PFSK-1 (cell line): Measurements from ENCODE around the gene IZUMO3.

Experiments
- FOXP2 ChIP-seq: optimal IDR thresholded peaks from 2 replicates; pipeline ENCODE3; 2011; ENCODE audit warnings: borderline replicate concordance, control low read depth, inconsistent platforms; ENCODE audit not compliant: insufficient read depth; ENCODE audit errors: extremely low read length, extremely low read depth
- POLR2AphosphoS5 ChIP-seq: IDR thresholded peaks from 2 replicates; pipeline ENCODE4 v1.6.1; 2012; ENCODE audit warnings: low read depth, mild to moderate bottlenecking, control low read depth, low read length, moderate library complexity
- SIN3A ChIP-seq: IDR thresholded peaks from 2 replicates; pipeline ENCODE4 v1.6.1; 2012; ENCODE audit warnings: mild to moderate bottlenecking, low read length, moderate library complexity, borderline replicate concordance; ENCODE audit not compliant: insufficient read depth
- TAF1 ChIP-seq: IDR thresholded peaks from 2 replicates; pipeline ENCODE4 v1.6.1; 2012; ENCODE audit warnings: low read length, control low read depth, borderline replicate concordance; ENCODE audit not compliant: insufficient read depth
- TF ChIP-seq, protein P1 (sequence below), 2 experiments: IDR thresholded peaks; 2 replicates each; pipeline versions ENCODE4 v1.6.1 to v1.8.0; 2011 to 2012; ENCODE audit warnings: low read depth in 2 of 2, low read length in 2 of 2, control low read depth in 1 of 2, inconsistent platforms in 1 of 2, mild to moderate bottlenecking in 1 of 2, moderate library complexity in 1 of 2; ENCODE audit not compliant: insufficient read depth in 1 of 2

Gene IZUMO3

DNA sequence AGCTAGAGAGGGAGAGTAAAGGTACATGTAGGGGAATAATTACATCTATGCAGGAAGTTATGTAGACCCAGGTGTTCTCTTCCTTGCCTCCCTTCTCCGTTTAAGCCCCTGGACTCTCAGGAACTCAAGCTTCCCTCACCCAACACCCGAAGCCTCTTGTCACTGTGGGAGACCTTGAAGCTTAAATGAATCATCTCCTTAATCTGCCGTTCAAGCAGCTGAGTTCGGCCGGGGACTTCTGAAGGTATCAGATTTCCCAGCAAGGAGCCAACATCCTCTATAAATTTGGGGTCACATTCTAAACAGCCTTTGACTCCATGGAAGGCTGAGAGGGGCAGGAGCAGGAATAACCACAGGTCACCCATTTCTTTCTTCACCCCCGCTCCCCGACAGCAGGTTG, 412 bp downstream of the IZUMO3 start:
- TF ChIP-seq SIN3A (no peak), TAF1 (no peak), FOXP2 (no peak), POLR2AphosphoS5 (no peak)
- TF ChIP-seq, protein P1, sequence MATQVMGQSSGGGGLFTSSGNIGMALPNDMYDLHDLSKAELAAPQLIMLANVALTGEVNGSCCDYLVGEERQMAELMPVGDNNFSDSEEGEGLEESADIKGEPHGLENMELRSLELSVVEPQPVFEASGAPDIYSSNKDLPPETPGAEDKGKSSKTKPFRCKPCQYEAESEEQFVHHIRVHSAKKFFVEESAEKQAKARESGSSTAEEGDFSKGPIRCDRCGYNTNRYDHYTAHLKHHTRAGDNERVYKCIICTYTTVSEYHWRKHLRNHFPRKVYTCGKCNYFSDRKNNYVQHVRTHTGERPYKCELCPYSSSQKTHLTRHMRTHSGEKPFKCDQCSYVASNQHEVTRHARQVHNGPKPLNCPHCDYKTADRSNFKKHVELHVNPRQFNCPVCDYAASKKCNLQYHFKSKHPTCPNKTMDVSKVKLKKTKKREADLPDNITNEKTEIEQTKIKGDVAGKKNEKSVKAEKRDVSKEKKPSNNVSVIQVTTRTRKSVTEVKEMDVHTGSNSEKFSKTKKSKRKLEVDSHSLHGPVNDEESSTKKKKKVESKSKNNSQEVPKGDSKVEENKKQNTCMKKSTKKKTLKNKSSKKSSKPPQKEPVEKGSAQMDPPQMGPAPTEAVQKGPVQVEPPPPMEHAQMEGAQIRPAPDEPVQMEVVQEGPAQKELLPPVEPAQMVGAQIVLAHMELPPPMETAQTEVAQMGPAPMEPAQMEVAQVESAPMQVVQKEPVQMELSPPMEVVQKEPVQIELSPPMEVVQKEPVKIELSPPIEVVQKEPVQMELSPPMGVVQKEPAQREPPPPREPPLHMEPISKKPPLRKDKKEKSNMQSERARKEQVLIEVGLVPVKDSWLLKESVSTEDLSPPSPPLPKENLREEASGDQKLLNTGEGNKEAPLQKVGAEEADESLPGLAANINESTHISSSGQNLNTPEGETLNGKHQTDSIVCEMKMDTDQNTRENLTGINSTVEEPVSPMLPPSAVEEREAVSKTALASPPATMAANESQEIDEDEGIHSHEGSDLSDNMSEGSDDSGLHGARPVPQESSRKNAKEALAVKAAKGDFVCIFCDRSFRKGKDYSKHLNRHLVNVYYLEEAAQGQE (IDR thresholded peaks at IDR 0.05; ENCODE audit: insufficient read depth in 1 of 2, low read depth in 2 of 2, low read length in 2 of 2) = no peak

DNA sequence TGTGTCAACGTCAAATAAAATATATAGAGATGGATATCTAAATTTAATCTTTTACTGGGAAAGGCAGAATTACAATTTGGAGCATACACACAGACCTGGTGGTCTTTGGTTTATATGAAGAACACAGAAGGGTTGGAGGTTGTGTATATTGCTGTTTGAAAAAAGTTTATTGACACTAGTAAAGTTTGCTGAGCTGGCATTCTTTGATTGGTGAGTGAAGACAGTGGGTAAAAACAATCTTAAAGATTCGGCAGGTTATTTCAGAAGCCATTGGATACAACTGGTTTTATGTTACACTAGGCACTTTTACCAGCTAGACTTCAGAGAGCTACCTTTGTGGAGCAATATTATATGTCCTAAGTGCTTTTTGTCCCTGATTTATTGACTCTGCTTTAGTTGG, 27.2 kb downstream of the IZUMO3 start:
- TF ChIP-seq, protein P1 (IDR thresholded peaks at IDR 0.05; ENCODE audit: insufficient read depth in 1 of 2, low read depth in 2 of 2, low read length in 2 of 2) = no peak
- TF ChIP-seq FOXP2 = no peak
- no peak for TF ChIP-seq POLR2AphosphoS5
- TF ChIP-seq TAF1 = no peak
- TF ChIP-seq SIN3A = no peak

DNA sequence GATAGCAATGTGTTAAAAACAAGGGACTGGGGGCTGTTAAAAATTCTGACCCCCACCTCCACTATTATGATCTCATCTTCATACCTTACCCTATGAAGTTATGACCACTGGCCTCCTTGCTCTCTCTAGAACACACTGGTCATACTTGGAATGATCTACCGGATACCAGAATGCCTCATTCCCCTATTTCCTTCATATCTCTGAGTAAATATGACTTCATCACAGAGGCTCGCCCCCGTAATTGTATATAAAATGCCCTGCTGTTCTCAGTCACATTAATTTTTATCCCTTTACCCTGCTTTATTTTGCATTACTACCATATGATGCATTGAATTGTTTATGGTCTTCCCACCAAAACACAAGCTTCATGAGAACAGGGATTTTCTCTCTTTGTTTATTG, 29.2 kb downstream of the IZUMO3 start:
- no peak for TF ChIP-seq FOXP2
- TF ChIP-seq SIN3A = no peak
- no peak for TF ChIP-seq TAF1
- TF ChIP-seq, protein P1 (IDR thresholded peaks at IDR 0.05; ENCODE audit: insufficient read depth in 1 of 2, low read depth in 2 of 2, low read length in 2 of 2) = no peak
- TF ChIP-seq POLR2AphosphoS5 = no peak

DNA sequence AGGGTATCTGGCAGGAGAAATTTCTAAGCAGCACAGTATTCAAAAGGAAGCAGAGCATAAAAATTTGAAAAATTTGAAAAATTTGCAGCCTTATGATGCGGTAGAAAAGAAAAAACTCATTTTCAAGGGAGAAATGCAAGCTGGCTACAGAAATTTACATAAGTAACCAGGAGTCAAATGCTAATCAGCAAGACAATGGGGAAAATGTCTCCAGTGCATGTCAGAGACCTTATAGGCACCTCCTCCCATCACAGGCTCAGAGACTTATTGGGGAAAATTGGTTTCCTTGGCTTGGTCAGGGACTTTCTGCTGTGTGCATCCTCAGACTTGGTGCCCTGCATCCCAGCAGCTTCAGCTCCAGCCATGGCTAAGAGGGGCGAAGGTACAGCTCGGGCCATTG, 35.8 kb downstream of the IZUMO3 start:
- TF ChIP-seq POLR2AphosphoS5 = no peak
- TF ChIP-seq TAF1 = no peak
- TF ChIP-seq SIN3A = no peak
- TF ChIP-seq, protein P1 (IDR thresholded peaks at IDR 0.05; ENCODE audit: insufficient read depth in 1 of 2, low read depth in 2 of 2, low read length in 2 of 2) = no peak
- TF ChIP-seq FOXP2 = no peak

DNA sequence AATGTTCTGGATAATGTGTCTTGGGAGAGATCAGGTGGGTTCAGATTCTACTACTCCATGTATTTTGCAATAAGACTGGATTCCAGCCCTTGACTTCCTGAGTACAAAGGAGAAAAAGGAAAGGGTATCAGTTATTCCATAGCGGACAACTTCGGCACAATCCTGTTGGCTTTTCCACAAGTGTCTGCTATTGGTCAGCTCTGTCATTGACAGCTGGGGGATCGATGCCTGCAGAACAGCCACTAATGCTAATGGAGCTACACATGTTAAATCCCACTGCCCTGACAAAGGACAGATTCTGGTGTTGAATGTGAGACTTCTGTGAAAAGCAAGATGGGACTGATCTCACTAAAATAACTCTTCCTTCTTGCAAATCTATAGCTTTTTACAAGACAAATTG, 41.2 kb downstream of the IZUMO3 start:
- no peak for TF ChIP-seq TAF1
- TF ChIP-seq, protein P1 (IDR thresholded peaks at IDR 0.05; ENCODE audit: insufficient read depth in 1 of 2, low read depth in 2 of 2, low read length in 2 of 2) = no peak
- no peak for TF ChIP-seq FOXP2
- no peak for TF ChIP-seq POLR2AphosphoS5
- no peak for TF ChIP-seq SIN3A
